MM.1S (cell line): ENCODE results near the gene CAP2.

ENCODE experiments used
- DNase-seq: peaks from one replicate; pipeline ENCODE4 v3.0.0-alpha.2; 2015
- H2AFZ ChIP-seq: fragments of 300-600 bp; sonication (generic); 2 replicates; pipeline ENCODE4 v1.6.0; 2016; ENCODE audit warnings: antibody characterized with exemption, low read length
- H3F3A ChIP-seq: fragments of 300-600 bp; sonication (generic); 2 replicates; pipeline ENCODE4 v1.6.1; 2016; ENCODE audit warnings: mild to moderate bottlenecking, antibody characterized with exemption, low read length, moderate library complexity, mixed read lengths; ENCODE audit not compliant: insufficient read depth
- H3K27ac ChIP-seq: fragments of 300-600 bp; sonication (generic); 2 replicates; pipeline ENCODE4 v1.5.1; 2016; ENCODE audit warnings: mild to moderate bottlenecking, low read length
- H3K27me3 ChIP-seq: fragments of 300-600 bp; sonication (generic); replicated peaks from 2 replicates; pipeline ENCODE4 v1.6.0; 2016; ENCODE audit warnings: low read length; ENCODE audit not compliant: insufficient read depth
- H3K36me3 ChIP-seq: fragments of 300-600 bp; sonication (generic); replicated peaks from 2 replicates; pipeline ENCODE4 v1.6.1; 2016; ENCODE audit warnings: mild to moderate bottlenecking, low read length, mixed read lengths; ENCODE audit not compliant: insufficient read depth
- H3K4me1 ChIP-seq: fragments of 300-600 bp; sonication (generic); 2 replicates; pipeline ENCODE4 v1.6.1; 2016; ENCODE audit warnings: low read length, mixed read lengths
- H3K4me2 ChIP-seq: fragments of 300-600 bp; sonication (generic); 2 replicates; pipeline ENCODE4 v1.6.0; 2016; ENCODE audit warnings: low read depth, low read length
- H3K4me3 ChIP-seq: fragments of 300-600 bp; sonication (generic); 2 replicates; pipeline ENCODE4 v1.5.1; 2016; ENCODE audit warnings: low read length, mixed read lengths
- H3K79me2 ChIP-seq: fragments of 300-600 bp; sonication (generic); 2 replicates; pipeline ENCODE4 v1.6.1; 2016; ENCODE audit warnings: mixed run types, low read length, mixed read lengths
- H3K9ac ChIP-seq: fragments of 300-600 bp; sonication (generic); 2 replicates; pipeline ENCODE4 v1.6.1; 2016; ENCODE audit warnings: low read length, mixed read lengths
- H3K9me2 ChIP-seq: fragments of 300-600 bp; sonication (generic); replicated peaks from 2 replicates; pipeline ENCODE4 v1.6.1; 2016; ENCODE audit warnings: mild to moderate bottlenecking, low read length, mixed read lengths; ENCODE audit not compliant: insufficient read depth
- H3K9me3 ChIP-seq: fragments of 300-600 bp; sonication (generic); replicated peaks from 2 replicates; pipeline ENCODE4 v1.6.1; 2016; ENCODE audit warnings: mild to moderate bottlenecking, low read length, mixed read lengths; ENCODE audit not compliant: insufficient read depth
- H4K20me1 ChIP-seq: fragments of 300-600 bp; sonication (generic); 2 replicates; pipeline ENCODE4 v1.6.1; 2016; ENCODE audit warnings: mild to moderate bottlenecking, low read length, moderate library complexity, mixed read lengths; ENCODE audit not compliant: insufficient read depth
- CTCF ChIP-seq: fragments of 300-600 bp; sonication (generic); IDR thresholded peaks from 2 replicates; pipeline ENCODE4 v1.5.1; 2016; ENCODE audit warnings: antibody characterized with exemption, low read length, mixed read lengths
- EZH2 ChIP-seq: fragments of 300-600 bp; sonication (generic); optimal IDR thresholded peaks from 2 replicates; pipeline ENCODE3; 2017; ENCODE audit warnings: low read depth, mild to moderate bottlenecking, antibody characterized with exemption, low read length, mixed read lengths
- EZH2phosphoT487 ChIP-seq: fragments of 300-600 bp; sonication (generic); IDR thresholded peaks from 2 replicates; pipeline ENCODE4 v1.6.1; 2018; ENCODE audit warnings: antibody characterized with exemption, low read length

The CAP2 gene

GRCh38 chr6:17490724-17491123 lies 97.3 kb downstream of the CAP2 start:
- Histone ChIP-seq H3K9me2 (no peaks in the 10 kb centered on the region), H3K27me3 (no peaks in the 10 kb centered on the region), H3K27ac (no peak overlapping the region), H3K4me1 (no peaks in the 10 kb centered on the region), H3K9me3 (no peaks in the 10 kb centered on the region), H3K9ac (no peak overlapping the region), H3K36me3 (no peaks in the 10 kb centered on the region), H3K4me3 (no peak overlapping the region), H3K79me2 (no peaks in the 10 kb centered on the region), H3K4me2 (no peak overlapping the region), H4K20me1 (no peaks in the 10 kb centered on the region), H2AFZ (0 out of 2 replicates have a peak overlapping the region, but pooled peaks have one; percentile 15), H3F3A (no peaks in the 10 kb centered on the region)
- TF ChIP-seq EZH2 (no peak), CTCF (no peak), EZH2phosphoT487 (no peak)
- peak; percentile 47 for DNase-seq

GRCh38 chr6:17491416-17492142 lies 98.2 kb downstream of the CAP2 start:
- no peaks in the 10 kb centered on the region for H3K4me1 ChIP-seq

GRCh38 chr6:17492350-17492749 lies 99.0 kb downstream of the CAP2 start:
- H3K27me3 ChIP-seq: no peaks in the 10 kb centered on the region
- H3K4me3 ChIP-seq: no peak overlapping the region
- no peak overlapping the region for H3K27ac ChIP-seq
- DNase-seq: no peak
- H3K9me2 ChIP-seq: no peaks in the 10 kb centered on the region
- no peaks in the 10 kb centered on the region for H4K20me1 ChIP-seq
- H3K36me3 ChIP-seq: no peaks in the 10 kb centered on the region
- H2AFZ ChIP-seq: no peak overlapping the region
- no peak for TF ChIP-seq EZH2
- TF ChIP-seq EZH2phosphoT487: no peak
- TF ChIP-seq CTCF: no peak
- H3K9ac ChIP-seq: no peak overlapping the region
- H3F3A ChIP-seq: no peaks in the 10 kb centered on the region
- no peaks in the 10 kb centered on the region for H3K9me3 ChIP-seq
- no peak overlapping the region for H3K4me2 ChIP-seq
- H3K4me1 ChIP-seq: no peaks in the 10 kb centered on the region
- no peaks in the 10 kb centered on the region for H3K79me2 ChIP-seq

More at GRCh38 chr6:17491416-17492142, 98.2 kb downstream of the CAP2 start:
- Histone ChIP-seq H3K9me2 (no peaks in the 10 kb centered on the region), H3K27ac (no peak overlapping the region), H3K36me3 (no peaks in the 10 kb centered on the region), H3K9ac (no peak overlapping the region), H4K20me1 (no peaks in the 10 kb centered on the region), H3K27me3 (no peaks in the 10 kb centered on the region), H3K4me3 (no peak overlapping the region), H3F3A (no peaks in the 10 kb centered on the region), H3K4me2 (no peak overlapping the region), H3K79me2 (no peaks in the 10 kb centered on the region), H3K9me3 (no peaks in the 10 kb centered on the region), H2AFZ (no peak overlapping the region)
- TF ChIP-seq EZH2 (no peak), CTCF (no peak), EZH2phosphoT487 (no peak)
- no peak for DNase-seq
